Measurements from ENCODE around the gene APOOL.
"Not testable (repeated sequence)": the region's sequence is repeated elsewhere in the genome, so short reads cannot be mapped to it uniquely, and the experiment has no call there.

The APOOL gene

DNA sequence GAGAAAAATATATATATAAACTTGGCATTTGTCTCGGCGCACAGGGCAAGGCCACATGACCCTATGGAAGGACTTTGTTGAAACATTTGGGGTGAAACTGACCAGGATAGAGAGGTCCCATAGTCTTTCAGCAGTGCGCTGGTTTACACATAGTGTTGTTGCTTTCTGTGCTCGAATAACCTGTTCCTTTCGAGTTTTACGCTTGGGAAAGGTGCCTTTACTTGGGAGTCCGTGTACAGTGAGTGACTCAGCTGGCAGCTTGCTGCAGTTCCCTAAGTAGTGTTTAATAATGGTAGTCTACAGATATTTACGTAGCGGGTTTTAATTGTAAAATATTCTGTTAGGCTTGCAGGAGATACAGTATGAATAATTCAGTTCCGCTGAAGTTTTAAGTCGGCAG lies 578 bp downstream of the APOOL start:
- peaks cover 5% of the 10 kb centered on the region for H3K27me3 Mint-ChIP-seq (ENCODE audit: low read depth, poor library complexity)
- DNase-seq, result no peak
- H3K4me3 Mint-ChIP-seq, result peak overlapping the region; percentile 92
- H3K9me3 Mint-ChIP-seq, result peaks cover 52% of the 10 kb centered on the region
- H3K36me3 Mint-ChIP-seq (ENCODE audit: low read depth), result peaks cover 17% of the 10 kb centered on the region
- H3K27ac Mint-ChIP-seq, result no peak overlapping the region
- TF ChIP-seq, protein P1, sequence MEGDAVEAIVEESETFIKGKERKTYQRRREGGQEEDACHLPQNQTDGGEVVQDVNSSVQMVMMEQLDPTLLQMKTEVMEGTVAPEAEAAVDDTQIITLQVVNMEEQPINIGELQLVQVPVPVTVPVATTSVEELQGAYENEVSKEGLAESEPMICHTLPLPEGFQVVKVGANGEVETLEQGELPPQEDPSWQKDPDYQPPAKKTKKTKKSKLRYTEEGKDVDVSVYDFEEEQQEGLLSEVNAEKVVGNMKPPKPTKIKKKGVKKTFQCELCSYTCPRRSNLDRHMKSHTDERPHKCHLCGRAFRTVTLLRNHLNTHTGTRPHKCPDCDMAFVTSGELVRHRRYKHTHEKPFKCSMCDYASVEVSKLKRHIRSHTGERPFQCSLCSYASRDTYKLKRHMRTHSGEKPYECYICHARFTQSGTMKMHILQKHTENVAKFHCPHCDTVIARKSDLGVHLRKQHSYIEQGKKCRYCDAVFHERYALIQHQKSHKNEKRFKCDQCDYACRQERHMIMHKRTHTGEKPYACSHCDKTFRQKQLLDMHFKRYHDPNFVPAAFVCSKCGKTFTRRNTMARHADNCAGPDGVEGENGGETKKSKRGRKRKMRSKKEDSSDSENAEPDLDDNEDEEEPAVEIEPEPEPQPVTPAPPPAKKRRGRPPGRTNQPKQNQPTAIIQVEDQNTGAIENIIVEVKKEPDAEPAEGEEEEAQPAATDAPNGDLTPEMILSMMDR (IDR thresholded peaks at IDR 0.05), result no peak
- H3K4me1 Mint-ChIP-seq, result peaks cover 12% of the 10 kb centered on the region

DNA sequence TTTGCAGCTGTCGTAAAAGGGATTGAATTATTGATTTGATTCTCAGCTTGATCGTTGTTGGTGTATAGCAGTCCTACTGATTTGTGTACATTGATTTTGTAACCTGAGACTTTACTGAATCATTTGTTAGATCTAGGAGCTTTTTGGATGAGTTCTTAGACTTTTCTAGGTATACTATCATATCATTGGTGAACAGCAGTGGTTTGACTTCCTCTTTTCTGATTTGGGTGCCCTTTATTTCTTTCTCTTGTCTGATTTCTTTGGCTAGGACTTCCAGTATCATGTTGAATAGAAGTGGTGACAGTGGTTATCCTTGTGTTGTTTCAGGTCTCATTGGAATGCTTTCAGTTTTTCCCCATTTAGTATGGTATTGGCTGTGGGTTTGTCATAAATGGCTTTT lies 8.4 kb downstream of the APOOL start:
- no peak overlapping the region for H3K4me3 Mint-ChIP-seq
- H3K4me1 Mint-ChIP-seq, result no peaks in the 10 kb centered on the region
- no peak for DNase-seq
- no peaks in the 10 kb centered on the region for H3K27me3 Mint-ChIP-seq (ENCODE audit: low read depth, poor library complexity)
- TF ChIP-seq, protein P1 (IDR thresholded peaks at IDR 0.05), result no peak
- peaks cover 85% of the 10 kb centered on the region for H3K9me3 Mint-ChIP-seq
- peaks cover 58% of the 10 kb centered on the region for H3K36me3 Mint-ChIP-seq (ENCODE audit: low read depth)
- H3K27ac Mint-ChIP-seq, result no peak overlapping the region

GRCh38 chrX:85015351-85015750 lies 11.7 kb downstream of the APOOL start:
- DNase-seq; H3K4me1 Mint-ChIP-seq; H3K4me3 Mint-ChIP-seq; H3K27ac Mint-ChIP-seq; H3K27me3 Mint-ChIP-seq (ENCODE audit: low read depth, poor library complexity): not testable (repeated sequence)
- H3K9me3 Mint-ChIP-seq, result peaks cover 94% of the 10 kb centered on the region
- H3K36me3 Mint-ChIP-seq (ENCODE audit: low read depth), result peaks cover 64% of the 10 kb centered on the region

DNA sequence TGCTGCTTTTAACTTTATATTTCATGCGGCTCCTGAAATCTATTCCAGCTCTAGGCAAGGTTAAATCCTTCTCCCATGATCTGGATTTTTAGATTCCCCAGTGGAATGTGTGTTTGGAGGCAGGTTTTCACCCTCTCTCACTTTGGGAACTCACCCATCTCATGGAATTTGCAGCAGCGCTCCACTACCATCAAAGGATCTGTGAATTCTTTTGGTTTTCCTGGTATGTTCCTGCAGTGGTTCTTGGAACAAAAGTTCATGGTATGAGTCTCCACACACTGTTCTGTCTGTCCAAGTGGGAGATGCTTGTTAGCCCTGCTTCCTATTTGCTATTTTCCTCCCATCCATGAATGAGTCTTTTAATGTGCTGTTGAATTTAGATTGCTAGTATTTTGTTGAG lies 14.0 kb downstream of the APOOL start:
- no peaks in the 10 kb centered on the region for H3K4me1 Mint-ChIP-seq
- H3K27ac Mint-ChIP-seq, result no peak overlapping the region
- no peaks in the 10 kb centered on the region for H3K27me3 Mint-ChIP-seq (ENCODE audit: low read depth, poor library complexity)
- H3K9me3 Mint-ChIP-seq, result peaks cover 87% of the 10 kb centered on the region
- H3K4me3 Mint-ChIP-seq, result no peak overlapping the region
- DNase-seq, result no peak
- peaks cover 62% of the 10 kb centered on the region for H3K36me3 Mint-ChIP-seq (ENCODE audit: low read depth)
- TF ChIP-seq, protein P1 (IDR thresholded peaks at IDR 0.05), result no peak

GRCh38 chrX:85018471-85018870 lies 14.8 kb downstream of the APOOL start:
- no peak overlapping the region for H3K27ac Mint-ChIP-seq
- H3K4me1 Mint-ChIP-seq, result no peaks in the 10 kb centered on the region
- H3K9me3 Mint-ChIP-seq, result peaks cover 86% of the 10 kb centered on the region
- TF ChIP-seq, protein P1 (IDR thresholded peaks at IDR 0.05), result no peak
- no peaks in the 10 kb centered on the region for H3K27me3 Mint-ChIP-seq (ENCODE audit: low read depth, poor library complexity)
- peaks cover 65% of the 10 kb centered on the region for H3K36me3 Mint-ChIP-seq (ENCODE audit: low read depth)
- DNase-seq, result no peak
- H3K4me3 Mint-ChIP-seq, result no peak overlapping the region

- no peaks in the 10 kb centered on the region for H3K4me1 Mint-ChIP-seq
- no peak overlapping the region for H3K27ac Mint-ChIP-seq
- no peak for DNase-seq
- H3K27me3 Mint-ChIP-seq (ENCODE audit: low read depth, poor library complexity), result no peaks in the 10 kb centered on the region
- TF ChIP-seq, protein P1 (IDR thresholded peaks at IDR 0.05), result no peak
- H3K36me3 Mint-ChIP-seq (ENCODE audit: low read depth), result peaks cover 56% of the 10 kb centered on the region
- no peak overlapping the region for H3K4me3 Mint-ChIP-seq
- peaks cover 77% of the 10 kb centered on the region for H3K9me3 Mint-ChIP-seq
These were observed 16.5 kb downstream of the APOOL start for GRCh38 chrX:85020216-85020615.

All from nephron progenitor cell (in vitro differentiated cells).